ENCODE measurements around the gene A1CF. TPM values are rescaled to one million over a fixed set of nuclear protein-coding genes. Genes with fewer than 3 reads are reported as not detected.

Gene A1CF
- total and polyA plus RNA-seq, 2 of the 8 experiments (the other 6 are each of a cell fraction or from before 2014, with no cell fraction given), result not detected

- TF ChIP-seq BRCA1 (IDR thresholded peaks at IDR 0.05; ENCODE audit: low read depth, low read length) (no peak), ZNF274 (IDR thresholded peaks at IDR 0.05; ENCODE audit: borderline replicate concordance, extremely low read depth, low read length) (no peak), CEBPB (IDR thresholded peaks at IDR 0.05; ENCODE audit: low read depth, low read length) (no peak), BCL11A (IDR thresholded peaks at IDR 0.05; ENCODE audit: low read depth in 2 of 2, low read length in 2 of 2) (no peak), EP300 (IDR thresholded peaks at IDR 0.05; ENCODE audit: borderline replicate concordance in 1 of 2, low read depth in 2 of 2, low read length in 2 of 2) (no peak), SIX5 (IDR thresholded peaks at IDR 0.05; ENCODE audit: low read depth, low read length) (no peak), MAX (IDR thresholded peaks at IDR 0.05) (no peak)
Observed at GRCh38 chr10:50824782-50825181, 60.6 kb downstream of the A1CF start (continued).
